ENCODE results near the gene KIAA0408.
A peak's percentile ranks its signal among the peaks of the same experiment; 100 is the strongest.
"Not testable (repeated sequence)": the region's sequence is repeated elsewhere in the genome, so short reads cannot be mapped to it uniquely, and the experiment has no call there.

The KIAA0408 gene

GRCh38 chr6:127462376-127462775 is 3.2 kb upstream of the KIAA0408 start:
- DNase-seq: no peak

GRCh38 chr6:127460465-127460864 is 1.3 kb upstream of the KIAA0408 start:
- no peak for DNase-seq

- DNase-seq: no peak
Measured at GRCh38 chr6:127458817-127459216, 372 bp downstream of the KIAA0408 start.

GRCh38 chr6:127458222-127458621 is 967 bp downstream of the KIAA0408 start:
- no peak for DNase-seq

GRCh38 chr6:127457456-127458064 is 1.6 kb downstream of the KIAA0408 start:
- DNase-seq: no peak

GRCh38 chr6:127456465-127456864 is 2.7 kb downstream of the KIAA0408 start:
- no peak for DNase-seq

GRCh38 chr6:127453845-127454619 is 5.2 kb downstream of the KIAA0408 start:
- DNase-seq: no peak

GRCh38 chr6:127452803-127453202 is 6.4 kb downstream of the KIAA0408 start:
- DNase-seq: no peak

- no peak for DNase-seq
Measured at GRCh38 chr6:127451388-127451787, 7.8 kb downstream of the KIAA0408 start.

GRCh38 chr6:127447780-127448179 is 11.4 kb downstream of the KIAA0408 start:
- DNase-seq: no peak

- DNase-seq: no peak
Measured at GRCh38 chr6:127446356-127446755, 12.8 kb downstream of the KIAA0408 start.

- no peak for DNase-seq
Measured at GRCh38 chr6:127441881-127442280, 17.3 kb downstream of the KIAA0408 start.

- DNase-seq: no peak
Measured at GRCh38 chr6:127439718-127440117, 19.5 kb downstream of the KIAA0408 start.

- no peak for DNase-seq
Measured at GRCh38 chr6:127436578-127437110, 22.5 kb downstream of the KIAA0408 start.

GRCh38 chr6:127435626-127436220 is 23.5 kb downstream of the KIAA0408 start:
- DNase-seq: no peak

GRCh38 chr6:127434651-127435050 is 24.5 kb downstream of the KIAA0408 start:
- no peak for DNase-seq

- DNase-seq: not testable (repeated sequence)
Measured at GRCh38 chr6:127428562-127428961, 30.6 kb downstream of the KIAA0408 start.

GRCh38 chr6:127423921-127424320 is 35.3 kb downstream of the KIAA0408 start:
- no peak for DNase-seq

GRCh38 chr6:127421164-127421563 is 38.0 kb downstream of the KIAA0408 start:
- not testable (repeated sequence) for DNase-seq

GRCh38 chr6:127420556-127420955 is 38.6 kb downstream of the KIAA0408 start:
- peak; percentile 69 for DNase-seq

GRCh38 chr6:127415096-127415495 is 44.1 kb downstream of the KIAA0408 start:
- no peak for DNase-seq

- not testable (repeated sequence) for DNase-seq
Measured at GRCh38 chr6:127413123-127413522, 46.1 kb downstream of the KIAA0408 start.

- DNase-seq: not testable (repeated sequence)
Measured at GRCh38 chr6:127412016-127412415, 47.2 kb downstream of the KIAA0408 start.

Data from activated CD8-positive, alpha-beta memory T cell treated with anti-CD3 and anti-CD28 coated beads, Interleukin-2, amount 50 U/mL, for 48 hours (primary cell).